ENCODE measurements around the gene ZNF177.
"Not testable (repeated sequence)": the region's sequence is repeated elsewhere in the genome, so short reads cannot be mapped to it uniquely, and the experiment has no call there.

Gene ZNF177

GRCh38 chr19:9362905-9363304 is at the start of gene ZNF177:
TSS of gene ZNF177 (plus strand) at chr19:9363013. CDS start at chr19:9378312, 15,299 bp downstream.
- DNase-seq (ENCODE audit: low read depth in 2 of 2), result peak; percentile 3 to 4
- no peak for TF ChIP-seq CTCF (IDR thresholded peaks at IDR 0.05; ENCODE audit: low read depth, low read length)
- peak within 1 kb of the TSS; percentile 27 to 49 for H3K4me3 ChIP-seq (replicated peaks in 1 of 2; ENCODE audit: low read depth in 2 of 2, low read length in 2 of 2)

DNA sequence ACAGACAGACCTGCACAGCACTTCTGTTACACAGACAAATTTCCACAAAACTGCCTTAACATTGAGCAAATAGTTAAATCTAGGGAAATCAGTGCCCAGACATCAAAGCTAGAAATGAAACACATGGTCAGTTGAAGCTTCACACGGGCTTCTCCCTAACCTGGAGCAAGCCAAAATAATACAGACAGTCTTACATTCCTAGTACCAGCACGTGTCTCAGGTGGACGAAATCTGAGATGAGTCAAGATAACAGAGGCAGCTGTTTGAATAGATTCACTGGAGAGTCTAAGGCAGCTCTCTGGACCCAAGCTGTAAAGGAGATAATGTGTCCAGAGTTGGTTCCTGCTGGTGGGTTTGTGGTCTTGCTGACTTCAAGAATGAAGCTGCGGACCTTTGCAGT is 49.1 kb upstream of the ZNF177 start:
- H3K4me3 ChIP-seq (replicated peaks in 1 of 2; ENCODE audit: low read depth in 2 of 2, low read length in 2 of 2), result no peak overlapping the region
- TF ChIP-seq CTCF (IDR thresholded peaks at IDR 0.05; ENCODE audit: low read depth, low read length), result no peak
- no peak for DNase-seq (ENCODE audit: low read depth in 2 of 2)

DNA sequence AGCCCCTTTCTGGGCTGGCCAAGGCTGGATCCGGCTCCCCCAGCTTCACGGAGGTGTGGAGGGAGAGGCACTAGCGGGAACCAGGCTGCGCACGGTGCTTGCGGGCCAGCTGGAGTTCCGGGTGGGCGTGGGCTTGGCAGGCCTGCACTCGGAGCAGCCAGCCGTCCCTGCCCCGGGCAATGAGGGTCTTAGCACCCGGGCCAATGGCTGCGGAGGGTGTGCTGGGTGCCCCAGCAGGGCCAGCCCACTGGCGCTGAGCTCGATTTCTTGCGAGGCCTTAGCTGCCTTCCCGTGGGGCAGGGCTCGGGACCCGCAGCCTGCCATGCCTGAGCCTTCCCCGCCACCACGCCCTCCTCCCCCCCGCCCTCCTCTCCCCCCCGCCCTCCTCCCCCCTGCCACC is 41.5 kb upstream of the ZNF177 start:
- DNase-seq (ENCODE audit: low read depth in 2 of 2), result no peak
- H3K4me3 ChIP-seq (replicated peaks in 1 of 2; ENCODE audit: low read depth in 2 of 2, low read length in 2 of 2), result no peak overlapping the region
- TF ChIP-seq CTCF (IDR thresholded peaks at IDR 0.05; ENCODE audit: low read depth, low read length), result no peak

- DNase-seq (ENCODE audit: low read depth in 2 of 2), result not testable (repeated sequence)
Observed at GRCh38 chr19:9321756-9322155, 41.1 kb upstream of the ZNF177 start.

DNA sequence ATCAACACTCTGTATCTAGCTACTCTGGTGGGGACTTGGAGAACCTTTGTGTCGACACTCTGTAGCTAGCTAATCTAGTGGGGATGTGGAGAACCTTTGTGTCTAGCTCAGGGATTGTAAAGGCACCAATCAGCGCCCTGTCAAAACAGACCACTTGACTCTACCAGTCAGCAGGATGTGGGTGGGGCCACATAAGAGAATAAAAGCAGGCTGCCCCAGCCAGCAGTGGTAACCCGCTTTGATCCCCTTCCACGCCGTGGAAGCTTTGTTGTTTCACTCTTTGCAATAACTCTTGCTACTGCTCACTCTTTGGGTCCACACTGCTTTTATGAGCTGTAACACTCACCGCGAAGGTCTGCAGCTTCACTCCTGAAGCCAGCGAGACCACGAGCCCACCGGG is 40.6 kb upstream of the ZNF177 start:
- not testable (repeated sequence) for DNase-seq (ENCODE audit: low read depth in 2 of 2); H3K4me3 ChIP-seq (replicated peaks in 1 of 2; ENCODE audit: low read depth in 2 of 2, low read length in 2 of 2)

More at GRCh38 chr19:9321756-9322155, 41.1 kb upstream of the ZNF177 start:
- H3K4me3 ChIP-seq (replicated peaks in 1 of 2; ENCODE audit: low read depth in 2 of 2, low read length in 2 of 2), result not testable (repeated sequence)

GRCh38 chr19:9323557-9323918 is 39.3 kb upstream of the ZNF177 start:
- no peak for TF ChIP-seq CTCF (IDR thresholded peaks at IDR 0.05; ENCODE audit: low read depth, low read length)
- DNase-seq (ENCODE audit: low read depth in 2 of 2), result peak; percentile 90 to 94
- peak overlapping the region; percentile 77 to 84 for H3K4me3 ChIP-seq (replicated peaks in 1 of 2; ENCODE audit: low read depth in 2 of 2, low read length in 2 of 2)

GRCh38 chr19:9323919-9324583 is 38.8 kb upstream of the ZNF177 start, which contains the start of gene ZNF559:
TSS of gene ZNF559 (plus strand) at chr19:9324179. CDS start at chr19:9338550, 14,371 bp downstream.
- H3K4me3 ChIP-seq (replicated peaks in 1 of 2; ENCODE audit: low read depth in 2 of 2, low read length in 2 of 2), result peak within 1 kb of the TSS; percentile 77 to 84
- TF ChIP-seq CTCF (IDR thresholded peaks at IDR 0.05; ENCODE audit: low read depth, low read length), result peak; percentile 31
- peak; percentile 97 to 98 for DNase-seq (ENCODE audit: low read depth in 2 of 2)

DNA sequence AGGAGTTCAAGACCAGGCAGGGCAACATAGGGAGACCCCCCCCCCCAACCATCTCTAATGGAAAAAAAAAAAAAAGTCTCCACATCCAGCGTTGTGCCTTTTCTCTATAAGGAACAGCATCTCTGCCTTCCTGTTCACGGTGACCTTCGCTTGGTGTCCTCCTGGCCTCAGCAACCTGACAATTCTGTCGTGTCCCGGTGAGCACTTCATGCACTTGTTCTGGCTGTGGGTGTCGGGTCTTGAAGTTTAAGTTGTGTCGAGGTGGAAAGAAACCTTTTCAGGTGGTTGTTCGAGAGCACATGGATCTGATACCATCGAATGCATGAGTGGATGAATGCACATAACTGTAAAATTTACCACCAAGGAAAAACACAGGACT is 38.2 kb upstream of the ZNF177 start:
- no peak for DNase-seq (ENCODE audit: low read depth in 2 of 2)
- TF ChIP-seq CTCF (IDR thresholded peaks at IDR 0.05; ENCODE audit: low read depth, low read length), result no peak
- H3K4me3 ChIP-seq (replicated peaks in 1 of 2; ENCODE audit: low read depth in 2 of 2, low read length in 2 of 2), result peak overlapping the region; percentile 77 to 84
